ENCODE measurements around the gene ZFP37. TPM values are rescaled to one million over a fixed set of nuclear protein-coding genes. Genes with fewer than 3 reads are reported as not detected.

Gene ZFP37
- polyA plus RNA-seq, 3 donors: 12.9 to 15.6 (median 13.8) TPM

Other genes starting within 250 kb of the ZFP37 start
- gene SLC46A2, start 165.8 kb downstream of the ZFP37 start, polyA plus RNA-seq (ENCODE audit: insufficient read length in 3 of 3): under 1 TPM; 0.08 to 0.30 (median 0.12) TPM
- gene ZNF883, start 44.5 kb downstream of the ZFP37 start, polyA plus RNA-seq (ENCODE audit: insufficient read length in 3 of 3): 10 to 100 TPM; 10.1 to 12.1 (median 10.8) TPM
- 1 to 10 TPM; 3.5 to 5.2 (median 4.6) TPM for gene SLC31A2, start 94.3 kb upstream of the ZFP37 start, polyA plus RNA-seq (ENCODE audit: insufficient read length in 3 of 3)
- 10 to 100 TPM; 28.8 to 32.1 (median 29.4) TPM for gene FKBP15, start 164.6 kb upstream of the ZFP37 start, polyA plus RNA-seq (ENCODE audit: insufficient read length in 3 of 3)
- 10 to 100 TPM; 26.9 to 29.2 (median 26.9) TPM for gene SLC31A1, start 164.8 kb upstream of the ZFP37 start, polyA plus RNA-seq (ENCODE audit: insufficient read length in 3 of 3)
- 10 to 100 TPM; 43.1 to 49.3 (median 43.8) TPM for gene CDC26, start 218.8 kb upstream of the ZFP37 start, polyA plus RNA-seq (ENCODE audit: insufficient read length in 3 of 3)
- gene PRPF4, start 218.9 kb upstream of the ZFP37 start, polyA plus RNA-seq (ENCODE audit: insufficient read length in 3 of 3): 10 to 100 TPM; 39.2 to 41.0 (median 39.3) TPM
- gene RNF183, start 246.7 kb upstream of the ZFP37 start, polyA plus RNA-seq (ENCODE audit: insufficient read length in 3 of 3): 1 to 10 TPM; 5.2 to 6.6 (median 5.8) TPM

All from right renal cortex interstitium (tissue), 3 donors.